Glutamatergic neuron (in vitro differentiated cells): ENCODE measurements around the gene CGA. TPM values are rescaled to one million over a fixed set of nuclear protein-coding genes. Genes with fewer than 3 reads are reported as not detected.
A peak's percentile ranks its signal among the peaks of the same experiment; 100 is the strongest.

Experiments
- DNase-seq: peaks from one replicate; pipeline ENCODE4 v3.0.0; 2022
- H3K27ac Mint-ChIP-seq: one replicate; pipeline ENCODE4 v1.8.0; 2020; ENCODE audit warnings: mild to moderate bottlenecking, mixed read lengths, inconsistent platforms; ENCODE audit not compliant: unreplicated experiment
- H3K27me3 Mint-ChIP-seq: one replicate; pipeline ENCODE4 v1.8.0; 2020; ENCODE audit warnings: mild to moderate bottlenecking, moderate library complexity, mixed read lengths, inconsistent platforms; ENCODE audit not compliant: unreplicated experiment
- H3K36me3 Mint-ChIP-seq: one replicate; pipeline ENCODE4 v1.8.0; 2020; ENCODE audit warnings: mild to moderate bottlenecking, mixed read lengths, inconsistent platforms; ENCODE audit not compliant: unreplicated experiment
- H3K4me1 Mint-ChIP-seq: one replicate; pipeline ENCODE4 v1.8.0; 2020; ENCODE audit warnings: mild to moderate bottlenecking, low read depth, mixed read lengths, inconsistent platforms; ENCODE audit not compliant: unreplicated experiment
- H3K4me3 Mint-ChIP-seq: one replicate; pipeline ENCODE4 v1.8.0; 2020; ENCODE audit warnings: mild to moderate bottlenecking, mixed read lengths, inconsistent platforms; ENCODE audit not compliant: unreplicated experiment
- H3K9me3 Mint-ChIP-seq: one replicate; pipeline ENCODE4 v1.8.0; 2020; ENCODE audit warnings: mild to moderate bottlenecking, moderate library complexity, mixed read lengths, inconsistent platforms; ENCODE audit not compliant: unreplicated experiment
- CTCF ChIP-seq: fragments of 200-600 bp; sonication (generic); IDR thresholded peaks from one replicate; pipeline ENCODE4 v1.5.0; 2021; ENCODE audit not compliant: partially characterized antibody, unreplicated experiment
- total RNA-seq: library from RNA; stranded (reverse); fragmentation: NEBNext Ultra II Directional; extraction: Animal tissue kit (Norgen Biotek cat#: 25700); gene quantifications from one replicate; pipeline ENCODE4 v1.2.1, GENCODE V29; 2021; ENCODE audit not compliant: unreplicated experiment

The CGA gene
- total RNA-seq, 1 donor from 2014 or later, result not detected

- peaks cover 16% of the 10 kb centered on the region for H3K36me3 Mint-ChIP-seq
- no peak for DNase-seq
- no peaks in the 10 kb centered on the region for H3K4me1 Mint-ChIP-seq
- H3K9me3 Mint-ChIP-seq, result peaks cover 2% of the 10 kb centered on the region
- H3K27ac Mint-ChIP-seq, result no peak overlapping the region
- no peak for TF ChIP-seq CTCF
- H3K4me3 Mint-ChIP-seq, result no peak overlapping the region
- H3K27me3 Mint-ChIP-seq, result no peaks in the 10 kb centered on the region
These were observed 29.2 kb upstream of the CGA start for GRCh38 chr6:87124074-87124473.

- Mint-ChIP-seq H3K36me3 (peaks cover 16% of the 10 kb centered on the region), H3K27ac (no peak overlapping the region), H3K9me3 (peaks cover 2% of the 10 kb centered on the region), H3K4me1 (no peaks in the 10 kb centered on the region), H3K4me3 (no peak overlapping the region), H3K27me3 (no peaks in the 10 kb centered on the region)
- peak; percentile 15 for DNase-seq
- TF ChIP-seq CTCF, result no peak
These were observed 27.6 kb upstream of the CGA start for GRCh38 chr6:87122477-87122876.

GRCh38 chr6:87118054-87118453, 23.1 kb upstream of the CGA start:
- H3K27ac Mint-ChIP-seq, result no peak overlapping the region
- H3K4me1 Mint-ChIP-seq, result peaks cover 9% of the 10 kb centered on the region
- no peak for TF ChIP-seq CTCF
- H3K27me3 Mint-ChIP-seq, result no peaks in the 10 kb centered on the region
- H3K9me3 Mint-ChIP-seq, result peaks cover 2% of the 10 kb centered on the region
- DNase-seq, result no peak
- no peak overlapping the region for H3K4me3 Mint-ChIP-seq
- H3K36me3 Mint-ChIP-seq, result peaks cover 16% of the 10 kb centered on the region

DNA sequence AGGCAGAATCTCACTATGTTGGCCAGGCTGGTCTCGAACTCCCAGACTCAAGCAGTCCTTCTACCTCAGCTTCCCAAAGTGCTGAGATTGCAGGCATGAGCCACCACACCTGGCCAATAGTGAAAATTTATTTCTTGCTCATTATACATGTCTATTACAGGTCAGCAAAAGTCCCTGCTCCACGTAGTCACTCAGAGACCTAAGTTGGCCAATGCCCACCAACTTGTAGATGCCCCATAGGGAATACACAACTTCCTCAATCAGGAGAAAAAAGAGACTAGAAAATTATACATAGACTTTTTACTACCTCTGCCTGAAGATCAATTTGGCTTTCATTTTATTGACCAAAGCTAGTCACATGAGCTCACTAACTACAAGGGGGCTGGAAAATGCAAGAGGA, 22.0 kb upstream of the CGA start:
- peaks cover 2% of the 10 kb centered on the region for H3K9me3 Mint-ChIP-seq
- H3K36me3 Mint-ChIP-seq, result peaks cover 7% of the 10 kb centered on the region
- peaks cover 9% of the 10 kb centered on the region for H3K4me1 Mint-ChIP-seq
- no peak for TF ChIP-seq CTCF
- no peak overlapping the region for H3K27ac Mint-ChIP-seq
- H3K27me3 Mint-ChIP-seq, result no peaks in the 10 kb centered on the region
- no peak for DNase-seq
- H3K4me3 Mint-ChIP-seq, result no peak overlapping the region

DNA sequence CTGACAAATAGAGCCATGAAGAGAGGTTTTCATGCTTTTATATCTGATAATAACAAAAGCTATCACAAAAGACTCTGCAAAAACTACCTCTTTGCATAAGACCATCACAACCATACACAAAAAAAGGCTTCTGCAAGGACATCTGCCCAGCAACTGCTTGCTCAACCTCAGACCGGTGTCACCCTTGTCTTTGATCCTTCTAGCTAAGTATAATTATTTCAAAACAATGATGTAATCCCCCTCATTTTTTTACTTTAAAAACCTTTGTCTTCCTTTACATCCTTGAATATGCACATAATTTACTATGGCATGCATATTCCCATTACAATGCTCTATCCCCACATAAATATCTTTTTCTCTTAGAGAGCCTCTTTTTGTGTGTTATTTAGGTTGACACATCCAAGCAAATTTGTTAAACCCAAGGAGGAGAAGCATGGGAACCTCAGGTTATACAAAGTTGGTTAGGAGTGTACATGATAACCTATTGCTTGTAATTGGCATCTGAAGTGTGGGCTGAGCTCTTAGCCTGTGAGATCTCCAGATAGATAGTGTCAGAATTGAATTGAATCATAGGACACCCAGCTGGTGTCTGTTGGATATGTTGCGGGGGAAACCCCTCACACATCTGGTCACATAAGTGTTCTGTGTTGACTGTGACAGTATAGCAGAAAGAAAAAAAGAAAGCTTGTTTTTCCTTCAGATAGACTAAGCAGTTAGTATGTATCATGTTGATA, 20.7 kb upstream of the CGA start:
- Mint-ChIP-seq H3K27ac (no peak overlapping the region), H3K27me3 (no peaks in the 10 kb centered on the region), H3K36me3 (no peaks in the 10 kb centered on the region), H3K9me3 (no peaks in the 10 kb centered on the region), H3K4me3 (no peak overlapping the region), H3K4me1 (peaks cover 9% of the 10 kb centered on the region)
- DNase-seq, result no peak
- TF ChIP-seq CTCF, result no peak
